Astrocyte (in vitro differentiated cells and primary cell): Measurements from ENCODE around the gene SMIM33. TPM values are rescaled to one million over a fixed set of nuclear protein-coding genes. Genes with fewer than 3 reads are reported as not detected.

ENCODE experiments used
- DNase-seq: peaks from one replicate; pipeline ENCODE4 v3.0.0-alpha.2; 2010; ENCODE audit warnings: low read depth
- FAIRE-seq: peaks from 2 replicates; lab custom pipeline; 2011; peaks lifted over from hg19 to GRCh38; lab: Jason Lieb, UNC
- H2AFZ ChIP-seq: 2 replicates; pipeline ENCODE4 v1.6.0; 2012; ENCODE audit warnings: low read depth, low read length, inconsistent platforms
- H3K27ac ChIP-seq: 2 replicates; pipeline ENCODE4 v1.5.1; 2011; ENCODE audit warnings: low read depth, low read length, inconsistent platforms
- H3K27me3 ChIP-seq: 2 replicates; pipeline ENCODE4 v1.6.0; 2011; ENCODE audit warnings: low read length, inconsistent platforms; ENCODE audit not compliant: insufficient read depth
- H3K36me3 ChIP-seq: 2 replicates; pipeline ENCODE4 v1.5.1; 2011; ENCODE audit warnings: low read length, inconsistent platforms; ENCODE audit not compliant: insufficient read depth
- H3K4me1 ChIP-seq: 2 replicates; pipeline ENCODE4 v1.5.1; 2011; ENCODE audit warnings: low read length, inconsistent platforms; ENCODE audit not compliant: insufficient read depth
- H3K4me2 ChIP-seq: 2 replicates; pipeline ENCODE4 v1.6.0; 2012; ENCODE audit warnings: low read length, inconsistent platforms
- H3K4me3 ChIP-seq: 2 replicates; pipeline ENCODE4 v1.5.1; 2011; ENCODE audit warnings: low read depth, mild to moderate bottlenecking, low read length, inconsistent platforms; ENCODE audit not compliant: insufficient read depth
- H3K79me2 ChIP-seq: 2 replicates; pipeline ENCODE4 v1.6.0; 2012; ENCODE audit warnings: mild to moderate bottlenecking, low read length, inconsistent platforms; ENCODE audit not compliant: insufficient read depth
- H3K9ac ChIP-seq: 2 replicates; pipeline ENCODE4 v1.6.0; 2012; ENCODE audit warnings: mild to moderate bottlenecking, low read length, inconsistent platforms
- H3K9me3 ChIP-seq: 2 replicates; pipeline ENCODE4 v1.5.1; 2012; ENCODE audit warnings: low read depth, mild to moderate bottlenecking, low read length, inconsistent platforms; ENCODE audit not compliant: insufficient read depth
- H4K20me1 ChIP-seq: 2 replicates; pipeline ENCODE4 v1.6.0; 2012; ENCODE audit warnings: low read length, inconsistent platforms; ENCODE audit not compliant: insufficient read depth
- H3K27ac Mint-ChIP-seq: one replicate; pipeline ENCODE4 v1.8.0; 2021; ENCODE audit warnings: mild to moderate bottlenecking, mixed read lengths; ENCODE audit not compliant: unreplicated experiment
- H3K27me3 Mint-ChIP-seq: one replicate; pipeline ENCODE4 v1.8.0; 2021; ENCODE audit warnings: low read depth, mixed read lengths; ENCODE audit not compliant: unreplicated experiment
- H3K36me3 Mint-ChIP-seq: one replicate; pipeline ENCODE4 v1.8.0; 2021; ENCODE audit warnings: low read depth, mixed read lengths; ENCODE audit not compliant: unreplicated experiment
- H3K4me1 Mint-ChIP-seq: one replicate; pipeline ENCODE4 v1.8.0; 2021; ENCODE audit warnings: low read depth, mixed read lengths; ENCODE audit not compliant: unreplicated experiment
- H3K4me3 Mint-ChIP-seq: one replicate; pipeline ENCODE4 v1.8.0; 2021; ENCODE audit warnings: mild to moderate bottlenecking, moderate library complexity, mixed read lengths; ENCODE audit not compliant: unreplicated experiment
- H3K9me3 Mint-ChIP-seq: one replicate; pipeline ENCODE4 v1.8.0; 2021; ENCODE audit warnings: mild to moderate bottlenecking, mixed read lengths; ENCODE audit not compliant: unreplicated experiment
- CTCF ChIP-seq: IDR thresholded peaks from 2 replicates; pipeline ENCODE4 v1.5.1; 2011; ENCODE audit warnings: low read depth, mild to moderate bottlenecking, inconsistent platforms, low read length, moderate library complexity; ENCODE audit not compliant: insufficient read depth
- EZH2 ChIP-seq: IDR thresholded peaks from 2 replicates; pipeline ENCODE4 v1.6.1; 2012; ENCODE audit warnings: mild to moderate bottlenecking, low read length, inconsistent platforms; ENCODE audit not compliant: insufficient read depth
- total RNA-seq: library from RNA; stranded (reverse); gene quantifications from 2 replicates; pipeline ENCODE4 v1.2.1, GENCODE V29; 2021

Gene SMIM33
- total RNA-seq, 1 donor from 2014 or later, result not detected

DNA sequence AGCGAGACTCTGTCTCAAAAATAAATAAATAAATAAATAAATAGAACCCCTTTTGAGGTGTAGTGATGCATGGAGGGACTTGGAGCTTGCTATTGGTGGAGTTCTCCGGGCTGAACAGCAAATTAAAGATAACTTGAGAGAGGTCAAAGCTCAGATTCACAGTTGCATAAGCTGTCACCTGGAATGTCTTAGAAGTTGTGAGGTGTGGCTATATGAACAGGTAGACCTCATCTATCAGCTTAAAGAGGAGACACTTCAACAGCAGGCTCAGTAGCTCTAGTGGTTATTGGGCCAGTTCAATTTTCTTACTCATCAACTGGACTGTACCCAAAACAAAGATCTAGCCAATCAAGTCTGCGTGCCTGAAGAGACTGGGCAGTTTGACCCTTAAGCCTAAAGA is 23.5 kb downstream of the SMIM33 start:
- Histone ChIP-seq H3K27me3 (no peaks in the 10 kb centered on the region), H3K4me1 (peaks cover 30% of the 10 kb centered on the region), H3K9me3 (no peaks in the 10 kb centered on the region), H3K36me3 (no peaks in the 10 kb centered on the region), H3K27ac (no peak overlapping the region), H3K79me2 (no peaks in the 10 kb centered on the region), H3K9ac (no peak overlapping the region), H2AFZ (no peak overlapping the region), H3K4me2 (peak overlapping the region; percentile 44), H3K4me3 (no peak overlapping the region), H4K20me1 (no peaks in the 10 kb centered on the region)
- peaks cover 10% of the 10 kb centered on the region for H3K4me1 Mint-ChIP-seq
- TF ChIP-seq CTCF (no peak), EZH2 (no peak)
- no peak overlapping the region for H3K4me3 Mint-ChIP-seq
- no peak overlapping the region for H3K27ac Mint-ChIP-seq
- peaks cover 7% of the 10 kb centered on the region for H3K27me3 Mint-ChIP-seq
- peaks cover under 1% of the 10 kb centered on the region for H3K36me3 Mint-ChIP-seq
- no peaks in the 10 kb centered on the region for H3K9me3 Mint-ChIP-seq
- FAIRE-seq, result no peak
- no peak for DNase-seq

DNA sequence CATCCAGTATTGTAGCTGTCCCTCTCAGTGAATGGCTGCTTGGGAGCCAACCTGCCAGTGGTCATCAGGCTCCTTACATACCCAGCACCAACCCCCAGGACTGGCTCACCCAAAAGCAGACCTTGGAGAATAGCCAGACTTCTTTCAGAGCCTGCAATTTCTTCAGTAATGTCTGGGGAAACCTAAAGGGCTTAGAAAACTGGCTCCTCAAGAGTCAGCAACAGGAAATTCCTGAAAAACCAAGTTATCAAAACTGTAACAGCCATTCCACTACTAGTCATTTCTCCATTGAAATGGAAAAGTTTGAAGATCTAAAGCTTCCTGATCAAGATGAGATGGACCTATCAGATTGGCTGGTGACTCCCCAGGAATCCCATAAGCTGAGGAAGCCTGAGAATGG is 24.0 kb downstream of the SMIM33 start:
- peaks cover 10% of the 10 kb centered on the region for H3K27me3 Mint-ChIP-seq
- H3K27ac ChIP-seq, result no peak overlapping the region
- peaks cover 30% of the 10 kb centered on the region for H3K4me1 ChIP-seq
- no peaks in the 10 kb centered on the region for H3K79me2 ChIP-seq
- peak; percentile 49 for DNase-seq
- H3K4me3 ChIP-seq, result no peak overlapping the region
- peak overlapping the region; percentile 44 for H3K4me2 ChIP-seq
- no peaks in the 10 kb centered on the region for H3K9me3 Mint-ChIP-seq
- H3K36me3 ChIP-seq, result no peaks in the 10 kb centered on the region
- no peak overlapping the region for H3K27ac Mint-ChIP-seq
- peaks cover 10% of the 10 kb centered on the region for H3K4me1 Mint-ChIP-seq
- no peaks in the 10 kb centered on the region for H3K27me3 ChIP-seq
- TF ChIP-seq EZH2, result no peak
- no peak for TF ChIP-seq CTCF
- H3K9me3 ChIP-seq, result no peaks in the 10 kb centered on the region
- H3K36me3 Mint-ChIP-seq, result peaks cover 2% of the 10 kb centered on the region
- no peak overlapping the region for H3K9ac ChIP-seq
- no peaks in the 10 kb centered on the region for H4K20me1 ChIP-seq
- no peak overlapping the region for H3K4me3 Mint-ChIP-seq
- peak overlapping the region; percentile 8 for H2AFZ ChIP-seq
- FAIRE-seq, result no peak

- no peak overlapping the region for H3K4me3 Mint-ChIP-seq
- H3K4me1 Mint-ChIP-seq, result peaks cover 10% of the 10 kb centered on the region
- H2AFZ ChIP-seq, result no peak overlapping the region
- H3K9me3 ChIP-seq, result no peaks in the 10 kb centered on the region
- no peaks in the 10 kb centered on the region for H3K9me3 Mint-ChIP-seq
- H3K27ac ChIP-seq, result peak overlapping the region; percentile 4
- TF ChIP-seq CTCF, result no peak
- TF ChIP-seq EZH2, result no peak
- no peak overlapping the region for H3K9ac ChIP-seq
- peaks cover 30% of the 10 kb centered on the region for H3K4me1 ChIP-seq
- H3K36me3 ChIP-seq, result no peaks in the 10 kb centered on the region
- peaks cover 2% of the 10 kb centered on the region for H3K36me3 Mint-ChIP-seq
- H3K4me3 ChIP-seq, result no peak overlapping the region
- peak; percentile 56 for DNase-seq
- no peaks in the 10 kb centered on the region for H4K20me1 ChIP-seq
- H3K27ac Mint-ChIP-seq, result no peak overlapping the region
- H3K27me3 Mint-ChIP-seq, result peaks cover 10% of the 10 kb centered on the region
- H3K79me2 ChIP-seq, result no peaks in the 10 kb centered on the region
- peak; percentile 63 for FAIRE-seq
- H3K27me3 ChIP-seq, result no peaks in the 10 kb centered on the region
- H3K4me2 ChIP-seq, result peak overlapping the region; percentile 42
Measured at GRCh38 chr5:139495638-139496435, 25.0 kb downstream of the SMIM33 start.
